ENCODE measurements around the gene PNKD.
"Not testable (repeated sequence)": the region's sequence is repeated elsewhere in the genome, so short reads cannot be mapped to it uniquely, and the experiment has no call there.

PNKD gene

DNA sequence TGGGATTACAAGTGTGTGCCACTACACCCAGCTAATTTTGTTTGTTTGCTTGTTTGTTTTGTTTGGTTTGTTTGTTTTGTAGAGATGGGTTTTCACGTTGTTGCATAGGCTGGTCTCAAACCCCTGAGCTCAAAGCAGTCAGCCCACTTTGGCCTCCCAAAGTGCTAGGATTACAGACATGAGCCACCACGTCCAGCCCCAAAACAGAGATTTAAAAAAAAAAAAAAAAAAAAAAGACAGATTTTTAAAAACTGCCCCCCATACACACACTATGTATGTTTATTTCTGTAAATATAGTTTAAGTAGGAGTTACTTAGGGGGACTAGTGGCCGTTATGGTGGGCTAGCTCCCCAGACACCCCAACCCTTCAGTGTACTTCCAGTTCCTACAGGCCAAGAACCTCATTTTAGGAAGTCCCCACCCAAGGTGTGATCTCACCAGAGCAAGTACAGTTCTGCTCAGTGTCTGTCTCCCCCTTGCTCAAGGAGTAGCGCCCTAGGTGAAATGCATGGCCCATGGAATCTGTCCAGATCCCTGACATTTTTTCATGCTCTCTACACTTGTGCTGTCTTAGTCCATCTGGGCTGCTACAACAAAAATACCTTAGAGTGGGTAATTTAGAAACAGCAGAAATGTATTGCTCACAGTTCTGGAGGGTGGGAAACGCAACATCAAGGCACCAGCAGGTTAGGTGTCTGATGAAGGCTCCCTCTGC lies 23.6 kb downstream of the PNKD start:
- DNase-seq: no peak

DNA sequence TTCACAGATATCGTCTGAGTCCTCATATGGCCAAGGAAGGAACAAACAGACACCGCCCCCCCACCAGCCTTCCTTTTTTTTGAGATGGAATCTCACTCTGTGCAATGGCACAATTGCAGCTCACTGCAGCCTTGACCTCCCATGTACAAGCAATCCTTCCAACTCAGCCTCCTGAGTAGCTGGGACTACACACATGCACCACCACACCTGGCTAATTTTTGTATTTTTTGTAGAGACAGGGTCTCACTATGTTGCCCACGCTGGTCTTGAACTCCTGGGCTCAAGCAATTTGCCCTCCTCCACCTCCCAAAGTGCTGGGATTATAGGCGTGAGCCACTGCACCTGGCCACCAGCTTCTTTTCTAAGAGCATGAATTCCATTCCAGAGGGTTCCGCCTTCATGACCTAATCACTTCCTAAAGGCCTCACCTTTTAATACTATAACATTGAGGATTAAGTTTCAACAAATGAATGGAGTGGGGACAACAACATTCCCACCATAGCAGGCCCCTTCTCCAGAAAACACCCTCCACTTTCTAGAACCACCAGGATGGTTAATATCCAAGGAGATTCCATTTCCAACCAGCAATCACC lies 24.2 kb downstream of the PNKD start:
- DNase-seq: no peak

- no peak for DNase-seq
These were observed 24.7 kb downstream of the PNKD start for GRCh38 chr2:218295029-218295428.

DNA sequence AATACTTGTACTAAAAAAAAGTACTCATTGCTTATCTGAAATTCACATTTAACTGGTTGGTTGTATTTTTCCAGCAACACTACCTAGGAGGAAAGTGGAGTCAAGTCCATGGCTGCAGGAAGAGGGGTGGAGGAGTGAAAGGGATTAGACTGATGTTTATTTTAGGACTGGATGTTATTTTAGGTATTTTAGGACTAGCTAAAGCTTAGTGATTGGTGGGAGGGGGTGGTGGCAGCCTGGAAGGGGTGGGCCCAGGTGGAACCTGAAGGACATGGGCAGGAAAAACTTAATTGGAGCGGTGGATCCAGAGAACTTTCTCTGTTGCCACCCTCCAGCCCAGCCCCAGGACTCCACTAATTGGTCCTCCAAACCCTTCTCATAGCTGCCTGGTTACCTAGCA lies 25.9 kb downstream of the PNKD start:
- no peak for DNase-seq

DNA sequence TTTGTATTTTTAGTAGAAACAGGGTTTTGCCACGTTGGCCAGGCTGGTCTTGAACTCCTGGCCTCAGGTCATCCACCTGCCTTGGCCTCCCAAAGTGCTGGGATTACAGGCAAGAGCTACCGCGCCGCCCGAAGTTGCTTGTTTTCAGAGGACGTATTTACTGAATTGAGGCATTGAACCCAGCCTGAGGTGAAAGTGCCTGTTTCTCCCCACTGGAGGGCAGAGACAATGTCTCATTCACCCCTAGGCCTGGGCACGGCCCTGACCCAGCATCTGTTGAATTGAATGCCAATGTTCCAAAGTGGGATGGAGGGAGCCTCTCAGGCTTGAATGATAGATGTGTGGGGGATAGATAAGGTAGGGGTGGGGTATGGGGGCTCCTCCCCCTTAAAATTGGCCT lies 26.5 kb downstream of the PNKD start:
- DNase-seq: no peak

- no peak for DNase-seq
These were observed 28.1 kb downstream of the PNKD start for GRCh38 chr2:218298314-218298875.

DNA sequence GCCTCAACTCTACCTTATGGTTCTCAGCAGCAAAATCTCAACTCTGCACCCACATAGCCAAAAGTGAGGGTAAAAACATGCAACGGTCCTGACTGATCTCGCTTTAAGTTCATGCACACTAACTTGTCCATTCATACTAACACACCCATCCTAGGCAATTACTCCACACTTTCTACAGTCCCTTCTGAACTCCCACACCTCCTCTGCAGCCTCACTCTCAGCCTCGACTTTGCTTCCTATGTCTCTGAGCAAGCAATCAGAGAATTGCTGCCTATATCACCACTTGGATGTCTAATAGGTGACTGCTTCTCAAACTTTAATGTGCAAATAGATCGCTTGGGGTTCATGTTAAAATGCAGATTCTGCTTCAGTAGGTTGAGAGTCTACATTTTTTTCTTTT lies 29.8 kb downstream of the PNKD start:
- no peak for DNase-seq

DNA sequence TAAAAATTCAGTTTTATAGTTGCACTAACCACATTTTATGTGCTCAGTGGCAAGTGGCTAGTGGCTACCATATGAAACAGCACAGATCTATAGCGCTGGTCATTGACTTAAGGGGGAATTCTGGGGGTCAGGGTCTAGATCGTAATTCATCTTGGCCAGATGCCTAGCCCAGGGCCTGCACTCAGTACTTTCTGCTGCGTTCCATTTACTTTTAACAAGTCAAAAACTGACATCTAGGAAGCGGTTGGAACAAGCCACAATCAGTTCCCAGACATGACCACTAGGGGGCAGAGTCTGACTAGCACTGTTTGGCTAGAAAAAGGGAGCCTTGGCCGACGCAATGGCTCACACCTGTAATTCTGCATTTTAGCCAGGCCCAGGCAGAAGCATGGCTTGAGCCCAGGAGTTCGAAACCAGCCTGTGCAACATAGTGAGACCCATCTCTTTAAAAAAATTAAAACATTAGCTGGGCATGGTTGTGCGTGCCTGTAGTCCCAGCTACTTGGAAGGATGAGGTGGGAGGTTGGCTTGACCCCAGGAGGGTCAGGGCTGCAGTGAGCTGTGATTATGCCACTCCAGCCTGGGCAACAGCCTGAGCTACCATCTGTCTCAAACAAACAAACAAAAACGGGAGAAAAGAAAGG lies 31.0 kb downstream of the PNKD start:
- DNase-seq: peak; percentile 84

DNA sequence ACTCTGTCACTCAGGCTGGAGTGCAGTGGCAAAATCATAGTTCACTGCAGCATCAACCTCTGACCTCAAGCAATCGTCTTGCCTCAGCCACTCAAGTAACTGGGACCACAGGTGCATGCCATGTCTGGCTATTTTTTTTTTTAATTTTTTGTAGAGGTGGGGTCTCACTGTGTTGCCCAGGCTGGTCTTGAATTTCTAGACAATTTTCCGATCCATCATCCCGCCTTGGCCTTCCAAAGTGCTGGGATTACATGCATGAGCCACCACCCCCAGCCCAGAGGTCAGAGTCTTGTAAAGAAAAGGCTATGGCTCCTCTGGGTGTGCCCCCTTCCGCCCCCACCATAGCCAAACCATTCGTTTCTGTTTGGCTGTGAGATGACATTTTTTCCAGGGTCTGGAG lies 35.1 kb downstream of the PNKD start:
- DNase-seq: no peak

- DNase-seq: no peak
These were observed 36.0 kb downstream of the PNKD start for GRCh38 chr2:218306184-218306920.

- DNase-seq: no peak
These were observed 37.2 kb downstream of the PNKD start for GRCh38 chr2:218307415-218308090.

- DNase-seq: no peak
These were observed 40.7 kb downstream of the PNKD start for GRCh38 chr2:218310853-218311540.

- DNase-seq: not testable (repeated sequence)
These were observed 41.4 kb downstream of the PNKD start for GRCh38 chr2:218311541-218312266.

- no peak for DNase-seq
These were observed 42.0 kb downstream of the PNKD start for GRCh38 chr2:218312267-218312756.

DNA sequence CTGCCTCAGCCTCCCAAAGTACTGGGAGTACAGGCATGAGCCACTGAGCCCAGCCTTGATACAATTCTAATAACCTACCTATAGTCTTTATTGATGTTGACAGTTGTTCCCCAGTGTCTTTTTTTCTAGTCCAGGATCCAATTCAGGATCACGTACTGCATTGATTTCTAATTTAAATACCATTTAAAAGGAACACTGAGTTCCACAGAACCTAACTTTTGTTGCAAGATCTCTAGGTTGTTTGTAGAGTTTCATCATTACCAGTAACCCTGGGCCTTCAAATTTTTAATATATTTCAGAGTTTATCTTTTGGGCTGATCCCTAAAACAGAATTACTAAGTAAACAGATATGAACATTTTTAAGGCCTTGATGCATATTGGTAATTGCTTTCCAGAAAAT lies 43.0 kb downstream of the PNKD start:
- no peak for DNase-seq

- not testable (repeated sequence) for DNase-seq
These were observed 44.4 kb downstream of the PNKD start for GRCh38 chr2:218314764-218315163.

DNA sequence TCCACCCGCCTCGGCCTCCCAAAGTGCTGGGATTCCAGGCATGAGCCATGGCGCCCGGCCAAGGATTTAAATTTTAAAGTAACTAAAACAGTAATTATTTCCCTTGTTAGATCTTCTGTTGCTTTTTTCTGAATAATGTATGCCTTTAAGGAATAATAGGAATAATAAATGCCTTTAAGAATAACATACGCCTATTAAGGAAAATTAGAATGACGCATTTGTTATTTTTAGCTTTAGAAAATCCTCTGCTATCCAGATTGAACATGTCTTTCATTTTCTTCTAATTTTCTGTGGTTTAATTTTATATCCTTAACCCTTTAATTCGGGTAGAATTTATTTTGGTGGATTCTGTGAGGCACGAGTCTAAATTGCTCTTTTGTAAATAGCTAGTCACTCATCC lies 45.1 kb downstream of the PNKD start:
- no peak for DNase-seq

DNA sequence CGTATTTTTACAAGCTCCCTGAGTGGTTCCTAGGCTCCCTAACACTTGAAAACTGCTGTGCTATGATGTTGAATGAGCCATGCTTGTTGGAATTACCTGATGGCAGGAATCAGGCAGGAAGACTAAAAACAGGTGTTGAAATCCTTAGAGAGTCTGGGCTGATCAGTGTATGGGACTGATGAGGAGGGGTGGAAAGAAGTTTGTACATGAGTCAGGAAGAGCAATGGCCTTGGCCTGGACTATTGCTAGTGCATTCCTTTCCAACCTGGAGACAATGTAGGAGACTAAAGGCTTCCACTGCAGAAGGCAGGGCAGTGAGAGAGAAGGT lies 46.9 kb downstream of the PNKD start:
- no peak for DNase-seq

- no peak for DNase-seq
These were observed 47.5 kb downstream of the PNKD start for GRCh38 chr2:218317835-218318234.

DNA sequence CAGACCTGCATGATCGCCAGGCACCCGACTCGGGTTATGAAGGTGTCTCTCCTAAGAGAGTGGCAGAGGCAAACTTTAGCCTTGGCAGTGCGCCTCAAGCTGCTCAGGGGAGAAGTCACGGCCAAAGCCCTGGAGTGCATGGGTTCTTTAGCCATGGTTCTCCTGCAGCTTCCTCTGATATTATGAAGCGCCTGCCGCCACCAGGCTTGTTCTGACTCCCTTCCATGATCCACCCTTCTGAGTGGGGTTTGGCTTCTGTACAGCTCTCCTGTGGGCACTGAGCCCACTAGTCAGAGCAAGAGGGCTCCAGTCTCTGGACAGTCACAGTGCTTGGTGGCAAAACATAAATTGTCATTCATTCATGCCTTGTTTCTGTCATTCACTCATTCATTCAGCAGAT lies 47.9 kb downstream of the PNKD start:
- DNase-seq: no peak

GRCh38 chr2:218319813-218320365 lies 49.6 kb downstream of the PNKD start:
- DNase-seq: no peak

Data from activated CD4-positive, CD25-positive, alpha-beta regulatory T cell treated with anti-CD3 and anti-CD28 coated beads, Interleukin-2, amount 50 U/mL, for 72 hours (primary cell).